HL-60 (cell line): ENCODE measurements around the gene PLXDC2.

ENCODE experiments used
- GABPA ChIP-seq: IDR thresholded peaks from 2 replicates; pipeline ENCODE4 v1.6.1; 2012; ENCODE audit warnings: low read depth
- POLR2AphosphoS5 ChIP-seq: IDR thresholded peaks from 2 replicates; pipeline ENCODE4 v1.6.1; 2012; ENCODE audit warnings: low read depth
- TF ChIP-seq, protein P1 (sequence below): IDR thresholded peaks from one replicate; pipeline ENCODE4 v1.5.1; 2011; ENCODE audit warnings: low read length, control low read depth, inconsistent platforms; ENCODE audit not compliant: insufficient read depth
- TF ChIP-seq, protein P2 (sequence below): IDR thresholded peaks from 2 replicates; pipeline ENCODE4 v1.6.1; 2012; ENCODE audit warnings: low read depth; ENCODE audit not compliant: insufficient replicate concordance

DNA sequence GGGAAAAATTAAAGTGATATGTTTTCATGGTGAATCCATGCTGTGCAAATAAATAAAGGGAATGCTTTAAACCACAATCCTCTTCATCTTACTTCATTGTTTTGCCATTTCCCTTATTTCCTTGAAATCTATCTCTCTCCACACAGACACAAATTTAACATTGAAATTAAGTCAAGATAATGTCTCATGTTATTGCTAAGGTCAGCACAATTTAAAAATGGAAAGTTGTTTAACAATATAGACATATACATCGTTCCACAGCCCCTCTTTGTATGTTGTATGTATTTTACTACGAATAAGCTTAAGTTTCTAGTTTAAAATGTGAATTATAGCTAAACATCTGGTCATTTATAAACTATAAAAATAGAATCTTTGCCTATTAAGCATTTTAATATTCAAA is 256.9 kb downstream of the PLXDC2 start:
- TF ChIP-seq GABPA (no peak), POLR2AphosphoS5 (no peak)
- TF ChIP-seq, protein P1, sequence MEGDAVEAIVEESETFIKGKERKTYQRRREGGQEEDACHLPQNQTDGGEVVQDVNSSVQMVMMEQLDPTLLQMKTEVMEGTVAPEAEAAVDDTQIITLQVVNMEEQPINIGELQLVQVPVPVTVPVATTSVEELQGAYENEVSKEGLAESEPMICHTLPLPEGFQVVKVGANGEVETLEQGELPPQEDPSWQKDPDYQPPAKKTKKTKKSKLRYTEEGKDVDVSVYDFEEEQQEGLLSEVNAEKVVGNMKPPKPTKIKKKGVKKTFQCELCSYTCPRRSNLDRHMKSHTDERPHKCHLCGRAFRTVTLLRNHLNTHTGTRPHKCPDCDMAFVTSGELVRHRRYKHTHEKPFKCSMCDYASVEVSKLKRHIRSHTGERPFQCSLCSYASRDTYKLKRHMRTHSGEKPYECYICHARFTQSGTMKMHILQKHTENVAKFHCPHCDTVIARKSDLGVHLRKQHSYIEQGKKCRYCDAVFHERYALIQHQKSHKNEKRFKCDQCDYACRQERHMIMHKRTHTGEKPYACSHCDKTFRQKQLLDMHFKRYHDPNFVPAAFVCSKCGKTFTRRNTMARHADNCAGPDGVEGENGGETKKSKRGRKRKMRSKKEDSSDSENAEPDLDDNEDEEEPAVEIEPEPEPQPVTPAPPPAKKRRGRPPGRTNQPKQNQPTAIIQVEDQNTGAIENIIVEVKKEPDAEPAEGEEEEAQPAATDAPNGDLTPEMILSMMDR: no peak
- TF ChIP-seq, protein P2, sequence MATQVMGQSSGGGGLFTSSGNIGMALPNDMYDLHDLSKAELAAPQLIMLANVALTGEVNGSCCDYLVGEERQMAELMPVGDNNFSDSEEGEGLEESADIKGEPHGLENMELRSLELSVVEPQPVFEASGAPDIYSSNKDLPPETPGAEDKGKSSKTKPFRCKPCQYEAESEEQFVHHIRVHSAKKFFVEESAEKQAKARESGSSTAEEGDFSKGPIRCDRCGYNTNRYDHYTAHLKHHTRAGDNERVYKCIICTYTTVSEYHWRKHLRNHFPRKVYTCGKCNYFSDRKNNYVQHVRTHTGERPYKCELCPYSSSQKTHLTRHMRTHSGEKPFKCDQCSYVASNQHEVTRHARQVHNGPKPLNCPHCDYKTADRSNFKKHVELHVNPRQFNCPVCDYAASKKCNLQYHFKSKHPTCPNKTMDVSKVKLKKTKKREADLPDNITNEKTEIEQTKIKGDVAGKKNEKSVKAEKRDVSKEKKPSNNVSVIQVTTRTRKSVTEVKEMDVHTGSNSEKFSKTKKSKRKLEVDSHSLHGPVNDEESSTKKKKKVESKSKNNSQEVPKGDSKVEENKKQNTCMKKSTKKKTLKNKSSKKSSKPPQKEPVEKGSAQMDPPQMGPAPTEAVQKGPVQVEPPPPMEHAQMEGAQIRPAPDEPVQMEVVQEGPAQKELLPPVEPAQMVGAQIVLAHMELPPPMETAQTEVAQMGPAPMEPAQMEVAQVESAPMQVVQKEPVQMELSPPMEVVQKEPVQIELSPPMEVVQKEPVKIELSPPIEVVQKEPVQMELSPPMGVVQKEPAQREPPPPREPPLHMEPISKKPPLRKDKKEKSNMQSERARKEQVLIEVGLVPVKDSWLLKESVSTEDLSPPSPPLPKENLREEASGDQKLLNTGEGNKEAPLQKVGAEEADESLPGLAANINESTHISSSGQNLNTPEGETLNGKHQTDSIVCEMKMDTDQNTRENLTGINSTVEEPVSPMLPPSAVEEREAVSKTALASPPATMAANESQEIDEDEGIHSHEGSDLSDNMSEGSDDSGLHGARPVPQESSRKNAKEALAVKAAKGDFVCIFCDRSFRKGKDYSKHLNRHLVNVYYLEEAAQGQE: no peak
